Neuronal stem cell (in vitro differentiated cells): ENCODE results near the gene SNX15.
"Not testable (repeated sequence)": the region's sequence is repeated elsewhere in the genome, so short reads cannot be mapped to it uniquely, and the experiment has no call there.

ENCODE experiments used
- DNase-seq: peaks from one replicate; pipeline ENCODE4 v3.0.0-alpha.2; 2013; ENCODE audit warnings: low spot score
- H2AFZ ChIP-seq: one replicate; pipeline ENCODE4 v1.6.1; 2013; ENCODE audit warnings: mild to moderate bottlenecking, low read length, inconsistent platforms
- H2AK5ac ChIP-seq: 2 replicates; pipeline ENCODE4 v1.6.1; 2013; ENCODE audit warnings: low read depth, mild to moderate bottlenecking, inconsistent platforms, low read length, moderate library complexity, mixed read lengths
- H2BK120ac ChIP-seq: 2 replicates; pipeline ENCODE4 v1.6.1; 2013; ENCODE audit warnings: low read depth, mild to moderate bottlenecking, inconsistent platforms, low read length, moderate library complexity, mixed read lengths
- H2BK12ac ChIP-seq: one replicate; pipeline ENCODE4 v1.6.1; 2013; ENCODE audit warnings: low read length, inconsistent platforms
- H2BK15ac ChIP-seq: 2 replicates; pipeline ENCODE4 v1.6.1; 2013; ENCODE audit warnings: mild to moderate bottlenecking, low read length, inconsistent platforms, mixed read lengths
- H2BK5ac ChIP-seq: one replicate; pipeline ENCODE4 v1.6.1; 2013; ENCODE audit warnings: inconsistent platforms, mild to moderate bottlenecking, low read length, moderate library complexity
- H3K14ac ChIP-seq: one replicate; pipeline ENCODE4 v1.6.1; 2013; ENCODE audit warnings: low read length, inconsistent platforms
- H3K18ac ChIP-seq: 2 replicates; pipeline ENCODE4 v1.6.1; 2013; ENCODE audit warnings: low read length, inconsistent platforms
- H3K23ac ChIP-seq: 2 replicates; pipeline ENCODE4 v1.6.1; 2013; ENCODE audit warnings: low read depth, mild to moderate bottlenecking, mixed read lengths, low read length, inconsistent platforms; ENCODE audit not compliant: poor library complexity
- H3K27ac ChIP-seq: replicated peaks from 3 replicates; pipeline ENCODE4 v1.5.1; 2013; ENCODE audit warnings: low read length, inconsistent platforms
- H3K27me3 ChIP-seq, 3 experiments: 2 replicates each; pipeline ENCODE4 v1.6.1; 2013; ENCODE audit warnings: low read length in 3 of 3, mild to moderate bottlenecking in 2 of 3, inconsistent platforms in 1 of 3, low read depth in 1 of 3, mixed read lengths in 1 of 3, moderate library complexity in 1 of 3; ENCODE audit not compliant: control insufficient read depth in 3 of 3, insufficient read depth in 3 of 3
- H3K36me3 ChIP-seq, 2 donors: replicated peaks in 1 of 2; 2 replicates each; pipeline ENCODE4 v1.6.1; 2013; ENCODE audit warnings: low read length in 2 of 2; ENCODE audit not compliant: control insufficient read depth in 2 of 2, insufficient read depth in 2 of 2
- H3K4ac ChIP-seq: 2 replicates; pipeline ENCODE4 v1.6.1; 2013; ENCODE audit warnings: inconsistent platforms, mild to moderate bottlenecking, low read length, moderate library complexity
- H3K4me1 ChIP-seq, 2 donors: 1 replicate in 1 of 2; 2 replicates in 1 of 2; pipeline ENCODE4 v1.6.1; 2013; ENCODE audit warnings: low read length in 2 of 2, low read depth in 1 of 2; ENCODE audit not compliant: control insufficient read depth in 2 of 2, insufficient read depth in 1 of 2
- H3K4me2 ChIP-seq: one replicate; pipeline ENCODE4 v1.6.1; 2013; ENCODE audit warnings: mild to moderate bottlenecking, low read length, inconsistent platforms; ENCODE audit not compliant: insufficient read depth, poor library complexity, severe bottlenecking
- H3K4me3 ChIP-seq, 2 donors: 2 replicates each; pipeline ENCODE4 v1.5.1; 2013; ENCODE audit warnings: low read length in 2 of 2, mild to moderate bottlenecking in 2 of 2, inconsistent platforms in 1 of 2, moderate library complexity in 1 of 2
- H3K79me1 ChIP-seq: one replicate; pipeline ENCODE4 v1.6.1; 2013; ENCODE audit warnings: low read depth, mild to moderate bottlenecking, inconsistent platforms, low read length, moderate library complexity
- H3K9ac ChIP-seq: one replicate; pipeline ENCODE4 v1.6.1; 2013; ENCODE audit warnings: mild to moderate bottlenecking, low read depth, low read length, inconsistent platforms; ENCODE audit not compliant: poor library complexity
- H3K9me3 ChIP-seq, 2 donors: replicated peaks in 1 of 2; 2 replicates each; pipeline versions ENCODE3 to v1.6.1; 2013; ENCODE audit warnings: low read length in 2 of 2, mild to moderate bottlenecking in 2 of 2, inconsistent platforms in 1 of 2, low read depth in 1 of 2, mixed read lengths in 1 of 2, moderate library complexity in 1 of 2; ENCODE audit not compliant: control insufficient read depth in 2 of 2, insufficient read depth in 1 of 2
- H4K8ac ChIP-seq: one replicate; pipeline ENCODE4 v1.6.1; 2013; ENCODE audit warnings: low read depth, mild to moderate bottlenecking, inconsistent platforms, low read length, moderate library complexity
- H4K91ac ChIP-seq: one replicate; pipeline ENCODE4 v1.6.1; 2013; ENCODE audit warnings: low read length, low read depth, mild to moderate bottlenecking, inconsistent platforms; ENCODE audit not compliant: poor library complexity
- WGBS, 2 donors: extraction: QIAGEN DNeasy Blood & Tissue Kit; methylation state at CpG; one replicate each; pipeline ENCODE4 v1.1.7; 2013; ENCODE audit warnings: missing lambda C conversion rate in 2 of 2, mixed read lengths in 1 of 2; ENCODE audit not compliant: insufficient read length in 2 of 2, insufficient replicate concordance in 1 of 2; ENCODE audit errors: extremely low coverage in 2 of 2; 5-methylcytosine and 5-hydroxymethylcytosine counted together

The SNX15 gene

GRCh38 chr11:65021509-65021908, 5.7 kb upstream of the SNX15 start:
- DNase-seq: no peak
- no CpG with 5 or more reads among the region's 11 CpGs for WGBS, 2 donors
- Histone ChIP-seq H3K4me2 (no peak overlapping the region), H2AFZ (no peak overlapping the region), H2BK12ac (no peak overlapping the region), H2BK120ac (no peak overlapping the region), H3K23ac (no peak overlapping the region), H3K18ac (no peak overlapping the region), H4K8ac (no peak overlapping the region), H3K9ac (peak overlapping the region; percentile 24), H3K27me3 (no peaks in the 10 kb centered on the region), H3K36me3 (peaks cover 37 to 45% of the 10 kb centered on the region in 2 donors), H3K9me3 (peaks cover 0 to 8% of the 10 kb centered on the region in 2 donors), H3K4me3 (no peak overlapping the region), H3K4ac (no peak overlapping the region), H3K4me1 (no peaks in the 10 kb centered on the region), H2AK5ac (no peak overlapping the region), H4K91ac (no peak overlapping the region), H3K79me1 (peaks cover 6% of the 10 kb centered on the region), H3K14ac (no peak overlapping the region), H2BK5ac (no peak overlapping the region), H2BK15ac (no peak overlapping the region), H3K27ac (no peak overlapping the region)

- no CpG with 5 or more reads among the region's 8 CpGs for WGBS, 2 donors
- DNase-seq, H3K23ac ChIP-seq, H3K18ac ChIP-seq, H2BK15ac ChIP-seq, H3K4ac ChIP-seq, H2BK5ac ChIP-seq, H3K27ac ChIP-seq, H4K91ac ChIP-seq, H3K9me3 ChIP-seq, H2AK5ac ChIP-seq, H2BK12ac ChIP-seq, H3K14ac ChIP-seq, H3K79me1 ChIP-seq, H2BK120ac ChIP-seq, H4K8ac ChIP-seq, H3K4me3 ChIP-seq, H2AFZ ChIP-seq, H3K27me3 ChIP-seq, H3K4me1 ChIP-seq, H3K4me2 ChIP-seq, H3K9ac ChIP-seq: not testable (repeated sequence)
- peaks cover 23 to 27% of the 10 kb centered on the region in 2 donors for H3K36me3 ChIP-seq
These were observed 3.7 kb upstream of the SNX15 start for GRCh38 chr11:65023502-65023901.

GRCh38 chr11:65026810-65027209, 429 bp upstream of the SNX15 start:
- Histone ChIP-seq H3K23ac (no peak overlapping the region), H3K36me3 (peaks cover under 1 to 1% of the 10 kb centered on the region in 2 donors), H3K27ac (no peak overlapping the region), H4K91ac (no peak overlapping the region), H3K9me3 (no peaks in the 10 kb centered on the region), H4K8ac (no peak overlapping the region), H3K18ac (no peak overlapping the region), H2BK120ac (no peak overlapping the region), H3K27me3 (no peaks in the 10 kb centered on the region), H3K4ac (no peak overlapping the region), H3K9ac (no peak overlapping the region), H2AK5ac (no peak overlapping the region), H3K14ac (no peak overlapping the region), H2BK12ac (no peak overlapping the region), H2BK5ac (no peak overlapping the region), H3K4me1 (peaks cover 3 to 6% of the 10 kb centered on the region in 2 donors), H3K79me1 (no peaks in the 10 kb centered on the region), H3K4me2 (peak overlapping the region; percentile 42), H3K4me3 (peak overlapping the region in 1 of 2 donors; percentile 82), H2AFZ (peak overlapping the region; percentile 98), H2BK15ac (no peak overlapping the region)
- WGBS, 2 donors: no CpG with 5 or more reads among the region's 10 CpGs
- DNase-seq: no peak

DNA sequence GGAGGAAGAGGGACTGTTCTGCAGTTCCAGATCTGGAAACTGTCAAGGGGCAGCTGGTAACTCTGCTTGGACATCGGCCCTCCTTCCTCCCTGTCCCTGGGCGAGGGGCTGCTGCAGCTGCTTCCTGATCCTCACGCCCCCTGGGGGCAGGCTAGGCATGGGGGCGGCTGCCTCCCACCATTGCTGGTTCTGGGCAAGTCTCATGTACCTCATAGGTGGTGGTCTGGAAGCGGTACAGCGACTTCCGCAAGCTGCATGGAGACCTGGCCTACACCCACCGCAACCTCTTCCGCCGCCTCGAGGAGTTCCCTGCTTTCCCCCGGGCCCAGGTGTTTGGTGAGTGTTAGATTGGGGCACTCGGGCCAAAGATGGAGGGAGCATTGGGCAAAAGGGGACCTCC, 5.0 kb downstream of the SNX15 start:
- H3K79me1 ChIP-seq: no peaks in the 10 kb centered on the region
- no peak overlapping the region for H3K27ac ChIP-seq
- WGBS, 2 donors: no CpG with 5 or more reads among the region's 13 CpGs
- H3K27me3 ChIP-seq: no peaks in the 10 kb centered on the region
- H3K4me2 ChIP-seq: no peak overlapping the region
- peaks cover 0 to 4% of the 10 kb centered on the region in 2 donors for H3K4me1 ChIP-seq
- no peak overlapping the region for H2BK5ac ChIP-seq
- H3K23ac ChIP-seq: no peak overlapping the region
- no peak overlapping the region for H3K14ac ChIP-seq
- H3K36me3 ChIP-seq: peaks cover 10 to 33% of the 10 kb centered on the region in 2 donors
- H2BK15ac ChIP-seq: no peak overlapping the region
- H2BK120ac ChIP-seq: no peak overlapping the region
- no peak overlapping the region for H3K4me3 ChIP-seq
- H4K8ac ChIP-seq: no peak overlapping the region
- H4K91ac ChIP-seq: no peak overlapping the region
- no peak overlapping the region for H2BK12ac ChIP-seq
- no peak overlapping the region for H2AK5ac ChIP-seq
- H3K9ac ChIP-seq: no peak overlapping the region
- no peak for DNase-seq
- no peaks in the 10 kb centered on the region for H3K9me3 ChIP-seq
- no peak overlapping the region for H3K18ac ChIP-seq
- H3K4ac ChIP-seq: no peak overlapping the region
- no peak overlapping the region for H2AFZ ChIP-seq
